AG20443 (cell line): Measurements from ENCODE around the gene SERF1B.
"Not testable (repeated sequence)": the region's sequence is repeated elsewhere in the genome, so short reads cannot be mapped to it uniquely, and the experiment has no call there.

Source experiments
- DNase-seq: peaks from one replicate; pipeline ENCODE4 v3.0.0; 2012; ENCODE audit warnings: low spot score, mixed read lengths

Gene SERF1B

DNA sequence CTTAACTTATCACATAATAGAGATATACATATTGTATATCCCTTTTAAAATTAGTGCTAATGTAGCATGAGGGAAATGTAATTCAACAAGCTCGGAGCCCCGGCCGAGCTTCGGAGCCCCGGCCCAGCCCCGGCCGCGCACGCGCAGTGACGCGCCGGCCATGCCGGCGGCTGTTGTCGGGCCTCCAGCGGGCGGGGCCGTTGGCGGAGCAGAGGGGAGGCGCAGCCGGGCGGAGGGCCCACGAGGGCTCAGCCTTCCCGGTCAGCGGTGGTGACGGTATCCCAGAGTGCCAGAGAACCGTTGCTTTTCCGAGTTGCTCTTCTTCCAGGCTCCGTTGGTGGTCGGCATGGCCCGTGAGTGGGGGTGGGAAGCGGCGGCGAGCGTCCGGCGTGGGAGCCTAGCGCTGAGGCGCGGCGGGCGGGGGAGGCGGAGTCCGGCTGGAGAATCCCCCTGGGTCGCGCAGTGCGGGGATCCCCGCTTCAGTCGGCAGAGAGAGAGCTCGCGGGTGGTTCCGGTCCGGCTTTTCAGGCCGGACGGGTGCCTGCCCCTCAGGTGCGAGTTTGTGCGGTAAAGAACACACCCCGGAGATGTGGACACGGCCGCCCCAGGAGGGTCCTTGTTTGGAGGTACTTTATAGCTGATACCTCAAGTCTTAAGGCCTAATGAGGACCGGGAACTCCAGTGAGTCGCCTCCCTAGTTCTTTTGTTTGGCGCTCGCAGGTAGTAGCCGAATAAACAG, at the start of gene SERF1B:
SERF1B (plus strand) TSS at position 146 of the 739 bp plus-strand sequence; CDS start at position 347, 201 bp downstream.
- not testable (repeated sequence) for DNase-seq

DNA sequence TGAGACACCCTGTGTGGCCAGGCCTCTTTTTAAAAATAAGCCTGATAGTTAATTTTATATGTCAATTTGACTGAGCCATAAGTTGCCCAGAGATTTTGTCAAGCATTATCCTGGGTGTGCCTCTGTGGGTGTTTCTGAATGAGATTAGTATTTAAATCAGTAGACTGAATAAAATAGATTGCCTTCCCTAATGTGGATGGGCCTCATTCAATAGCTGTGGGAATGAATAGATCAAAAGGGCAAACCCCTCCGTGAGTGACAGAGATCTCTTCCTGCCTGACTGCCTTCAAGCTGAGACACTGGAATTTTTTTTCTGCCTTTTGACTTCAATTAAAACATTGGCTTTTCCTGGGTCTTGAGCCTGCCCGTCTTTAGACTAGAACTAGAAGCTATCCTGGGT, 33.3 kb upstream of the SERF1B start:
- DNase-seq, result not testable (repeated sequence)

DNA sequence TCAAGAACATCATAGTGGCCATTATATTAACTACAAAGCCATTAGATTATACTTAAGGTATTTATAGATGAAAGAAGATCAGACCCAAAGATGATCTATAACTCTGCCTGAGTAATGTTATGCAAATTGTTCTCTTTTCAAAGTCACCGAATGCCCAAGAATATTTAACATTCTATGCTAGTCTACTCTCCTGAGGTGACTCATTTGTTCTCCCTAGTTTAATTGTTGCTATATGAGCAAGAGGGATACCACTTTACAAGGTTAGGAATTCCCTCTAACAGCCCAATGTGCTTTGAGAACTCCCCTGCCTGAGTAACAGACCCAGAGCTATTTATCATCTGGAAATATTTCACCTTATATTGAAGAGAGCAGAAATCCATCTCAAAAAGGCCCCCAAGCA, 29.5 kb upstream of the SERF1B start:
- DNase-seq, result not testable (repeated sequence)

DNA sequence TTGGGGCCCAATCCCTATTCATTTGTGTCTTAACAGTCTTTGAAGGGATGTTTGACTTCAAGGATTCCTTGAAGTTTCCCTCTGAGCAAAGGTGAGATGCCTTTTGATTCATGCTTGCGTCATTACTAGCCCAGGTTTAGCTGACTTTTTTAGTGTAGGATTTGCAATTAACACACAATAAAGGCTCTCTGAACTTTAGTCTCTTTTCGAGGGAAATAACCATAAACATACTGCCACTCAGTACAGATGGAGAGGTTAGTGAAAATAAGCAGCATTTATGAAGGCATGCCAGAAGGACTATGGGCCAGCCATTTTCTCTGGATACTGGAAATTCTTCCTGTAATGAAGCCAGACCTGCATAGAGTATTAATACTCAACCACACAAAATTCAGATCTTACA, 4.4 kb upstream of the SERF1B start:
- not testable (repeated sequence) for DNase-seq

DNA sequence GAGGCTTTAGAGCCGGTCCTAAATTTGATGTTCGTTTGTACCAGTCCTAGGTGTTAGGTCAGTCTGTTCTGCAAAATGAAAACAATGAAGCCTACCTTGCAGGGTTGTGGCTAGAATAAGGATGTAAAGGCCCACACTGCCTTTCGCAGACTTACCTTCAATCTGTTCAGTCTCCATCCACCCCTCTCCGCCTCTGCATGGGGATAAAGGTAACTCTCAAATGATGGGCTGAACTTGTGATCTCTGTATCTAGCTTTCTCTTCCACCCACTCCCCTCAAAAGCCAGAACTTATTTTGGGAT, 744 bp downstream of the SERF1B start:
- not testable (repeated sequence) for DNase-seq

DNA sequence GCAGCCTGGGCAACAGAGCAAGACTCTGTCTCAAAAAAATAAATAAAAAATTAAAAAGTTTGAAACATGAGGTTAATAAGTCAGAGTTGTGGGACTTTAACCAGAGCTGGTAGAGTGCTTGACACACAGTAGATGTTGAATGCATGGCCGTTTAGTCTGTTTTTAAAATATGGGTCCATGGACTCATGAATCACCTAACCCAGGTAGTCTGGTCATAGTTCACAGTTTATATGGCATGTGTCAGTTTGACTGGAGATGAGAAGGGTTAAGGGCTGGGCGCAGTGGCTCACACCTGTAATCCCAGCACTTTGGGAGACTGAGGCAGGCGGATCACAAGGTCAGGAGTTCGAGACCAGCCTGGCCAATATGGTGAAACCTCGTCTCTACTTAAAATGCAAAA, 6.2 kb downstream of the SERF1B start:
- DNase-seq, result not testable (repeated sequence)

DNA sequence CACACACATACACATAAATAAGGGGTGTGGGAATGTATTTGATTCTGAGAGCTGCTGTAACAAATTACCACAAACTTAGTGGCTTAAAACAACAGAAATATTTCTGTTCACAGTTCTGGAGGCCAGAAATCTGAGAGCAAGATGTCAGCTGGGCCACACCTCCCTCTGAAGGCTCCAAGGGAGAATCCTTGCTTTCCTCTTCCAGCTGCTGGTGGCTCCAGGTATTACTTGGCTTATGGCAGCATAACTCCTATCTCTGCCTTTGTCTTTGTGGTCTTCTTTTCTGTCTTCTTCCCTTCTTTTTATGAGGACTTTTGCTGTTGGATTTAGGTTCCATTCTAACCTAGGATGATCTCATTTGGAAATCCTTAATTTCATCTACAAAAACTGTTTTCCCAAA, 16.4 kb downstream of the SERF1B start:
- not testable (repeated sequence) for DNase-seq

DNA sequence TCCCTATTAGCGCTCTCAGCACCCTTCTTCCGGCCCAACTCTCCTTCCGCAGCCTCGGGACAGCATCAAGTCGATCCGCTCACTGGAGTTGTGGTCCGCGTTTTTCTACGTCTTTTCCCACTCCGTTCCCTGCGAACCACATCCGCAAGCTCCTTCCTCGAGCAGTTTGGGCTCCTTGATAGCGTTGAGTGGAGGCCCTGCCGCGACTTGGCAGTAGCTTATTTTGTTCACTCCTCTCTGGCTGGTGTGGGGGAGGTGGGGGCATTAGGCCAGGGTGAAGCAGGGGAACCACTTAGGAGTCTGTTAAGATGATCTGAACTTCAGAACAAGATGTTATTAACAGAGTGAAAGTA, 24.7 kb downstream of the SERF1B start:
- DNase-seq, result not testable (repeated sequence)

DNA sequence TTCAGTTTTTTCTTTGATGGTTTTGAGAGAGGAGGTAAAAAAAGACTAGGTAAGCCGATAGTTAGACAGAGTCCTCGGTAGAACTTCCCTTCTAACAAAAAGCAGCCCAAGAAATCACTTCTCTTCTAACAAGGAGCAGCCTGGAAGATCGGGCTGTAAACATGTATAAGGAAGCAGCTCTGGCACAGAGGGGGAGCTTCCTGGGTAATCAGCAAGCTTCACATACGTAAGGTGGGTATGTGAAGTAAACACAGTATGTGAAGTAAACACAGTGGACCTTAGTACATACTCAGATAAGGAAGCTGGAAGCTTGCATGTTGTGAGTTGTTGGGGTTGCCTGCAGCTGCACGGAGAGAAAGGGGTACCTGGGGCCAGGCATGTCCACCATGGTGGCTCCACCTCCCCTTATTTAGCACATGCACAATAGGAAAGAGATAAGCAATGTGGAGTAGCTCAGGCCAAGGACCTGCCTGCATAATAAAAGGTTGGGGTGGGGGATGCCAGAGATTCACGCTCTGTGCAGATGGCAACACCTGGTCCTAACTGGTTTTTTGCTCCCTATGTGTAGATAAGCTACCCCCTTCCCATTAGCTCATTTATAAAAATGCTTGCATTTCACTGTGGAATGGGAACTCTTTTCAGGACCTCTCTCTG, 31.4 kb downstream of the SERF1B start:
- not testable (repeated sequence) for DNase-seq

DNA sequence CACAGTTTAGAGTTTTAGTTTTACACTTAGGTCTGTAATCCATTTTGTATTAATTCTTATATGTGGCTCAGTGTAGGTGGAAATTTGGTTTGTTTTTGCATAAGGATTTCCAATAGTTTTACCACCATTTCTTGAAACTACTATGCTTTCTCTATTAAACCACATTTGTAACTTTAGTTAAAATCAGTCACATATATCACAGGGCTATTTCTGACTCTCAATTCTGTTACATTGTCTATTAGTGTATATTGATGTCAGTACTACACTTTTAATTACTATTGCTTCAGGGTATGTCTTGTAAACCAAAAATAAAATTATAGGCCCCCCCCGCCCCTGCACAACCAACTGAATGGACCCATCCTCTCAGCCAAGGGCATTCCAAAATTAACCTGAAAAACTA, 32.1 kb downstream of the SERF1B start:
- DNase-seq, result not testable (repeated sequence)

DNA sequence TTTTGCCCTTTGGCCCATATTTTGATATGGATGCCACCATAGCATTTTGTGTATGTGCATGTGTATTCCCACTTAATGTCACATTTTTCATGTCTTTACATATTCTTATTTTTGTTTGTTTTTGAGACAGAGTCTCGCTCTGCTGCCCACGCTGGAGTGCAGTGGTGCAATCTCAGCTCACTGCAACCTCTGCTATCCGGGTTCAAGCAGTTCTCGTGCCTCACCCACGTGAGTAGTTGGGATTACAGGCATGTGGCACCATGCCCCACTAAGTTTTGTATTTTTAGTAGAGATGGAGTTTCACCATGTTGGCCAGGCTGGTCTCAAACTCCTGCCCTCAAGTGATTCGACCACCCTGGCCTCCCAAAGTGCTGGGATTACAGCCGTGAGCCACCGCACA, 52.6 kb downstream of the SERF1B start:
- DNase-seq, result not testable (repeated sequence)

DNA sequence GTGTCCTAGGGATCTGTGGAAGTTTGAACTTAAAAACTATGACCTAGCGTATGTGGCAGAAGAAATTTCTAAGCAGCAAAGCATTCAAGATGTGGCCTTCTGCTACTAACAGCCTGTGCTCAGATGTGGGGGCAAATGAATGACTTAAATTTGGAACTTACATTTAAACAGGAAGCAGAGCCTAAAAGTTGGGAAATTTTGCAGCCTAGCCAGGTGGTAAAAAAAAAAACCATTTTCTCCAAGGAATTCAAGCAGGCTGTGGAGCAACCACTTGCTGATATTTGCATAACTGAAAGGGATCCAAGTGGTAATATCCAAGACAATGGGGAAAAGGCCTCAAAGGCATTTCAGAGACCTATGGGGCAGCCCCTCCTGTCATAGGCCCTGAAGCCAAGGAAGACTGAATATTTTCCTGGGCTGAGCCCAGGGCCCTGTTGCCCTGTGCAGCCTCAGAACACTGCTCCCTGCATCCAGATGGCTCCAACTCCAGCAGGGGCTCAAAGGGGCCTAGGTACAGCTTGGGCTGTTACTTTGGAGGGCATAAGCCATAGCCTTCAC, 63.9 kb downstream of the SERF1B start:
- not testable (repeated sequence) for DNase-seq

DNA sequence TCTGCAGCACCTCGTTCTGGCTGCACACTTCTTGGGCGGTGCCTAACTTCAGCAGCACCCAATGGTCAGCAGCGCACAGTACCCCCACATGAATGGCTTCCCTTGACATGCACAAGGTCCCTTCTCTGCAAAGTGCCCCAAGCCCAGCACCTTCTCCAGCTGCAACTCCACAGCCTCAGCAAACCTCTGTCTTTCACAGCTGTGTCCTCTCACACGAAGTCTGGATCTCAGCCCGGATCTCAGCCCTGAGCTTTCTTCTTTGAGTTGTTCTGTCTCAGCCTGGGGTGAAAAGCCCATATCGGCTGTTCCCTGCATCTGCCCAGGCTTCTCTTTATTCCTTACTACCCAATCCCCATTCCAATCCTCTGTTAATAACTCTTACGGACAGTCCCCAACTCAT, 66.7 kb downstream of the SERF1B start:
- DNase-seq, result not testable (repeated sequence)
